ENCODE results near the gene TRDMT1. TPM values are rescaled to one million over a fixed set of nuclear protein-coding genes. Genes with fewer than 3 reads are reported as not detected.

The TRDMT1 gene
- total and polyA plus RNA-seq, 4 donors, result 2.5 to 25.9 (median 6.5) TPM

DNA sequence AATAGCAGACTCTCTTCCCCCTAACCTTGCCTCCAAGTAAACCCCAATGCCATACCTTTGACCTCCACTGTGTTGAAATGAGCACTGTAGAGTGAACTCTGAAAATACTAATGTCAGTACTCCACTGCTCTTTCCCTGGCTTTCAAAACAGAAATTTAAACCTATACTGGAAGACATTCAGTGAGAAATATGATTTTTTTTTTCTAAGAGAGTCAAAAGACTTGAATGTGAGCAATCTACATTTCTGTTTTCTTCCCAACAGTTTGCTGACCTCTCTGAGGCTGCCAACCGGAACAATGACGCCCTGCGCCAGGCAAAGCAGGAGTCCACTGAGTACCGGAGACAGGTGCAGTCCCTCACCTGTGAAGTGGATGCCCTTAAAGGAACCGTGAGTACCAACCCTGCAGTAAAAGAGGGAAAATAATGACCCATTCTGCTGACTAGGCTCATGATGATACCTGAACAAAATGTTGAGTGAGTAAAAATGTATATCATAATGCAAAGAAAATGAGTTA, 33.0 kb upstream of the TRDMT1 start:
- no peak overlapping the region for H3K9ac ChIP-seq (ENCODE audit: insufficient read depth in 1 of 2, low read length in 2 of 2)
- 85 to 91% methylated on average over 5 of the region's 5 CpGs for WGBS, 2 donors

DNA sequence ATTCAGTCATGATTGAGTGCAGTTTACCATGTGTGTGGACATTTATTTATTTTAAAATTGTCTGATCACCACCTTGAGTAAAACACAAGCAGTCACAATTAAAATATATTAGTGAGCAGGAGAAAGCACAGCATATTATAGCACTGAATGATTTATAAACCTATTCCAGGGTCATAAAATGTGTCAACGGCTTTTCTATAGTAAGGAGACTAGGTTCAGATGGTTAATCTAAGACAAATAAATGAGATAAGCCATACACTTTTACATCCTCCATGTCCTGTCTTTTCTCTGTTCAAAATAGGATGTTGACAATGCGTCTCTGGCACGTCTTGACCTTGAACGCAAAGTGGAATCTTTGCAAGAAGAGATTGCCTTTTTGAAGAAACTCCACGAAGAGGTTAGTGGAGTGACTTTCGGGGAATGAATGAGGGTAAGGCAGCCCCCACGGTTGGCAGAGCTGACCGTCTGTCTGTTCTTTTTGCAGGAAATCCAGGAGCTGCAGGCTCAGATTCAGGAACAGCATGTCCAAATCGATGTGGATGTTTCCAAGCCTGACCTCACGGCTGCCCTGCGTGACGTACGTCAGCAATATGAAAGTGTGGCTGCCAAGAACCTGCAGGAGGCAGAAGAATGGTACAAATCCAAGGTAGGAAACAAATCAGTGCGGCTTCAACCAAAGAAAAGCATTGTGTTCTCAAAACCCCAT, 32.0 kb upstream of the TRDMT1 start:
- Histone ChIP-seq H3K27ac (ENCODE audit: low read depth in 1 of 2, low read length in 1 of 2) (no peak overlapping the region), H3K9ac (ENCODE audit: insufficient read depth in 1 of 2, low read length in 2 of 2) (no peak overlapping the region)

More for the DNA sequence above, 33.0 kb upstream of the TRDMT1 start:
- Histone ChIP-seq H3K27me3 (ENCODE audit: control insufficient read depth in 3 of 3, insufficient read depth in 3 of 3, low read length in 2 of 3) (no peaks in the 10 kb centered on the region), H3K4me3 (no peak overlapping the region), H3K27ac (ENCODE audit: low read depth in 1 of 2, low read length in 1 of 2) (no peak overlapping the region), H3K9me3 (ENCODE audit: control insufficient read depth in 4 of 4, insufficient read depth in 3 of 4, low read length in 3 of 4) (peaks cover 0 to 3% (median 0%) of the 10 kb centered on the region in 4 donors), H3K4me1 (ENCODE audit: control insufficient read depth in 5 of 5, insufficient read depth in 5 of 5, low read length in 5 of 5) (peaks cover 0 to 24% (median 10%) of the 10 kb centered on the region in 5 donors), H3K36me3 (ENCODE audit: control insufficient read depth in 4 of 4, insufficient read depth in 4 of 4, low read length in 4 of 4) (peaks cover 8 to 70% (median 43%) of the 10 kb centered on the region in 4 donors)
- TF ChIP-seq, protein P1, sequence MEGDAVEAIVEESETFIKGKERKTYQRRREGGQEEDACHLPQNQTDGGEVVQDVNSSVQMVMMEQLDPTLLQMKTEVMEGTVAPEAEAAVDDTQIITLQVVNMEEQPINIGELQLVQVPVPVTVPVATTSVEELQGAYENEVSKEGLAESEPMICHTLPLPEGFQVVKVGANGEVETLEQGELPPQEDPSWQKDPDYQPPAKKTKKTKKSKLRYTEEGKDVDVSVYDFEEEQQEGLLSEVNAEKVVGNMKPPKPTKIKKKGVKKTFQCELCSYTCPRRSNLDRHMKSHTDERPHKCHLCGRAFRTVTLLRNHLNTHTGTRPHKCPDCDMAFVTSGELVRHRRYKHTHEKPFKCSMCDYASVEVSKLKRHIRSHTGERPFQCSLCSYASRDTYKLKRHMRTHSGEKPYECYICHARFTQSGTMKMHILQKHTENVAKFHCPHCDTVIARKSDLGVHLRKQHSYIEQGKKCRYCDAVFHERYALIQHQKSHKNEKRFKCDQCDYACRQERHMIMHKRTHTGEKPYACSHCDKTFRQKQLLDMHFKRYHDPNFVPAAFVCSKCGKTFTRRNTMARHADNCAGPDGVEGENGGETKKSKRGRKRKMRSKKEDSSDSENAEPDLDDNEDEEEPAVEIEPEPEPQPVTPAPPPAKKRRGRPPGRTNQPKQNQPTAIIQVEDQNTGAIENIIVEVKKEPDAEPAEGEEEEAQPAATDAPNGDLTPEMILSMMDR (IDR thresholded peaks at IDR 0.05; ENCODE audit: control extremely low read depth, extremely low read depth), result no peak
- ATAC-seq (ENCODE audit: insufficient read depth, low FRiP score) (no peak), DNase-seq (no peak)

DNA sequence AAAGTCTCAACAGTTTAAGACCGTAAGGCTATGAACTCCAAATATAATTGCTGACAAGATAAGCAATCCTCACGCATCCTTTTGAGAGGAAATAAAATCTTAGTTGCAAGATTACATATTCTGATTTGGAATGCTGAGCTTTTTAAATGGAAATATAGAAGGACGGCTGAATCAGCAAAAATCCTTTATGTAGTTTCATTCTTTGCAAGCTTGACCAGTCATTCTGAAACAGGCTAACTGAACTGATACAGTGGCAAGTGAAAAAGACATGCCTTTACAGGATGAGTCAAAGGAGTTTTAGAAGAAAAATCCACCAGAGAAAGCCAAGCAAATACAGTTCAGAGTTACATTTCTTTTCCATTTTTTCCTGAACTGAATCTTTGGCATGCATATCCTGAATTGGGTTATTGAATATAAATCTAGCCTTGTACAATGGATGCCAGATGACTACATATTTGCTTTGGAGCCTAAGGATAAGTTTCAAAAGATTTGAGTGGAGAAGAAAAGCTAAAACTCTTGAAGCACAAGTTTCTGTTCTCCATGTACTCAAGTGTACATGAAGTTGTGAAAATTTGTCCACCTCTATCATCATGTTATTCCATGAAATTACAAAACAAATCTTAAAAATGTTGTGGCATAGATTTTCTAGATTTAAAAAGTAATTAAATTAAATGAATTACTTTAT, 30.9 kb upstream of the TRDMT1 start:
- Histone ChIP-seq H3K4me1 (ENCODE audit: control insufficient read depth in 5 of 5, insufficient read depth in 5 of 5, low read length in 5 of 5) (peaks cover 0 to 28% (median 10%) of the 10 kb centered on the region in 5 donors), H3K4me3 (no peak overlapping the region), H3K27ac (ENCODE audit: low read depth in 1 of 2, low read length in 1 of 2) (no peak overlapping the region), H3K36me3 (ENCODE audit: control insufficient read depth in 4 of 4, insufficient read depth in 4 of 4, low read length in 4 of 4) (peaks cover 5 to 68% (median 38%) of the 10 kb centered on the region in 4 donors), H3K27me3 (ENCODE audit: control insufficient read depth in 3 of 3, insufficient read depth in 3 of 3, low read length in 2 of 3) (no peaks in the 10 kb centered on the region), H3K9me3 (ENCODE audit: control insufficient read depth in 4 of 4, insufficient read depth in 3 of 4, low read length in 3 of 4) (peaks cover 0 to 6% (median 0%) of the 10 kb centered on the region in 4 donors), H3K9ac (ENCODE audit: insufficient read depth in 1 of 2, low read length in 2 of 2) (peak overlapping the region in 1 of 2 donors; percentile 40)
- TF ChIP-seq, protein P1 (IDR thresholded peaks at IDR 0.05; ENCODE audit: control extremely low read depth, extremely low read depth), result no peak
- 54 to 61% methylated on average over 3 of the region's 3 CpGs for WGBS, 2 donors
- DNase-seq, result peak in 1 of 3 donors; percentile 38
- no peak for ATAC-seq (ENCODE audit: insufficient read depth, low FRiP score)

More for the DNA sequence above, 32.0 kb upstream of the TRDMT1 start:
- Histone ChIP-seq H3K27me3 (ENCODE audit: control insufficient read depth in 3 of 3, insufficient read depth in 3 of 3, low read length in 2 of 3) (no peaks in the 10 kb centered on the region), H3K36me3 (ENCODE audit: control insufficient read depth in 4 of 4, insufficient read depth in 4 of 4, low read length in 4 of 4) (peaks cover 8 to 74% (median 43%) of the 10 kb centered on the region in 4 donors), H3K4me3 (no peak overlapping the region), H3K9me3 (ENCODE audit: control insufficient read depth in 4 of 4, insufficient read depth in 3 of 4, low read length in 3 of 4) (peaks cover 0 to 6% (median 0%) of the 10 kb centered on the region in 4 donors), H3K4me1 (ENCODE audit: control insufficient read depth in 5 of 5, insufficient read depth in 5 of 5, low read length in 5 of 5) (peaks cover 0 to 24% (median 10%) of the 10 kb centered on the region in 5 donors)
- ATAC-seq (ENCODE audit: insufficient read depth, low FRiP score) (no peak), DNase-seq (no peak)
- WGBS, 2 donors, result 64 to 82% methylated on average over 14 of the region's 14 CpGs
- TF ChIP-seq, protein P1 (IDR thresholded peaks at IDR 0.05; ENCODE audit: control extremely low read depth, extremely low read depth), result no peak

All from lung (tissue), 12 donors.